Fibroblast of villous mesenchyme (primary cell): Measurements from ENCODE around the gene SLC2A1. TPM values are rescaled to one million over a fixed set of nuclear protein-coding genes. Genes with fewer than 3 reads are reported as not detected.

Experiments used
- DNase-seq: peaks from one replicate; pipeline ENCODE4 v3.0.0-alpha.2; 2010; ENCODE audit warnings: low read depth
- H3K4me3 ChIP-seq: 2 replicates; pipeline ENCODE4 v1.5.1; 2011; ENCODE audit warnings: low read depth, mild to moderate bottlenecking, low read length
- CTCF ChIP-seq: IDR thresholded peaks from 2 replicates; pipeline ENCODE4 v1.5.1; 2012; ENCODE audit warnings: low read depth, mild to moderate bottlenecking, low read length; ENCODE audit not compliant: insufficient read depth
- total RNA-seq: library from RNA; depleted of rRNA; stranded (reverse); fragments of >200 nt; gene quantifications from 2 replicates; pipeline ENCODE4 v1.2.3, GENCODE V29; 2012

The SLC2A1 gene
- total RNA-seq, 1 donor = 118 TPM

GRCh38 chr1:42979896-42980800 lies 21.5 kb upstream of the SLC2A1 start:
- no peak for TF ChIP-seq CTCF
- no peak for DNase-seq
- no peak overlapping the region for H3K4me3 ChIP-seq

DNA sequence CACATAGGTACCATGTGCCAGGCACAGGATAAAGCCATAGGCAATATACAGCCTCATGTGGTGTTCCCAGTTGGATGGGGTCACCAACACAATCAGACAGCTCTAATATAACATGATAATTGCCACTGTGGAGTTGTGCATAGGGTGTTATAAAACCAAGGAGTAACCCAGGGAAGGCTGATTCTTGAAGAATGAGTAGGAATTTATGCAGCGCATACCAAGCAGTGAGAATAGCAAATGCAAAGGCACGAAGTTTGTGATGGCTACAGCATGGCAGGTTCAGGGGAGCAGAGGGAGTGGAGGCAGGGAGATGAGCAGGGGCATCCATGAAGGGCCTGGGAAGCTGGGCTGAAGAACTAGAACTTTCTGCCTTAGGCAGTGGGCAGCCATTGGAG lies 20.4 kb upstream of the SLC2A1 start:
- no peak for DNase-seq
- no peak overlapping the region for H3K4me3 ChIP-seq
- TF ChIP-seq CTCF = no peak

DNA sequence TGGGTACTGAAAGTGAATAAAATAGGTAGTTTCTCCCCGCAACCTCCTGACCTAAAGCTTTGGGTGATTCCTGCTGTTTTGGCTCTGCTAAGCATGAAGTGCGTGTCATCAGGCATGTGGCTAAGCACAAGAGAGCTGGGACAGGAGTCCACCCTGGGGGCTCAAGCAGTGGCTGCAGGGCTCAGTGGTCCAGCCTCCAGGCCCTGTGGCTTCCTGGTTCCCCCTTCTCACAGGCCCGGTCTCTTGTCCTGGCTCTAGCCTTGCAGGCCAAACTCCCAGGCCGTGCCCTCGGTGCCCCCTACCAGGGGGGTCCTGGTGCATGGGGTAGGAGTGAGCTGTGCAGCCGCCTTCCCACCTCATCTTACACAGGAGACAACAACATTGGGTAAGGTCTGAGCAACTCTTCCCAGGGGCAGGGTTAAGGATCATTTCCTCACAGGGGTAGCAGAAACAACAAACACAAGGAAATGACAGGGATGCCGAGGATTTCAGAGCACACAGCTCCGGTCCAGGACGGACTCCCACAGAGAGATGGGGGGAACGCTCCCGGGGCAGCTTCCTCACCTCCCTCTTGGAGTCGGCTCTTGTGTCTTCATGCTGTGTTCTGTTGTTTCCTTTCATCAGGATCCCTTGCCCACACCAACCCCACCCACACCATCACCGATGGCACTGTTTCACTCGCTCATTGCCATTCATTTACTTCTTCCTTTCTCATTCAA lies 19.8 kb upstream of the SLC2A1 start:
- H3K4me3 ChIP-seq = no peak overlapping the region
- DNase-seq = no peak
- no peak for TF ChIP-seq CTCF

- TF ChIP-seq CTCF = no peak
- no peak overlapping the region for H3K4me3 ChIP-seq
- no peak for DNase-seq
Measured at GRCh38 chr1:42977653-42978052, 19.0 kb upstream of the SLC2A1 start.

- DNase-seq = no peak
- H3K4me3 ChIP-seq = no peak overlapping the region
- TF ChIP-seq CTCF = no peak
Measured at GRCh38 chr1:42975561-42976225, 17.0 kb upstream of the SLC2A1 start.

DNA sequence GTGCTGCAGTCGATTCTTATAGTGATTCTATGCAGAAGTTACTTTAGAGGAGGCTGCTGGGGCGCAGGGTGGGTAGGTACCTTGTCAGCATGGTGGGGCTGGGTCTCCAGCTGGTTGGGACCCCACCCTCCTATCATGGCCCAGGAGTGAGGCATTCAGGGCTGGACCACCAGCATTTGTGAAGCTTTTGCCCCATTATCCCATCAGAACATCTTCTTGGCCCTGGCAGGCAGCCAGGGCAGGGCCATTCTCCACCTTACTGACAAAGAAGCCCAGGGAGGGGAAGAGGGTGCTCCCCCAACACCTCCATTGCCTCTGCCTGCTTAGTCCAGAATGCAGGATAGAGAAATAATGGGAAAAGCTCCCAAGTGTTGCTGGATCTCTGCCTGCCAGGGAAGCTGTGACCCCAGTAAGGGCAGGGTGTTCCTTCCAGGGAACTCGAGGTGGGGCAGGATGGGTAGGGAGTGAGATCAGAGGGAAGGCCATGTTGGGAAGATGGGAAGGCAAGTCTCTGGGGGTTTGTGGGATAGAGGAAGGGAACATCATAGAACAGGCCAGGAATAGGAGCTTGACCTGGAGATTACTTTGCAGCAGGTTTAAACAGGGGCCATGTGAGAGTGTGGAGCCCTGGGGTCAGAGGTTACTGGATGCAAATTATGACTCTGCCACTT lies 16.2 kb upstream of the SLC2A1 start:
- TF ChIP-seq CTCF = no peak
- H3K4me3 ChIP-seq = no peak overlapping the region
- DNase-seq = no peak
